Keratinocyte (primary cell): ENCODE measurements around the gene SEMA3C.

Source experiments
- CTCF ChIP-seq, 3 experiments: IDR thresholded peaks in 1 of 3; conservative IDR thresholded peaks in 1 of 3; optimal IDR thresholded peaks in 1 of 3; 2 replicates in 2 of 3; 3 replicates in 1 of 3; pipeline versions ENCODE3 to v1.5.1; 2011; ENCODE audit warnings: low read length in 3 of 3, mild to moderate bottlenecking in 3 of 3, moderate library complexity in 2 of 3, control low read depth in 1 of 3, inconsistent platforms in 1 of 3; ENCODE audit not compliant: insufficient read depth in 2 of 3; ENCODE audit errors: extremely low read depth in 1 of 3
- EZH2 ChIP-seq: IDR thresholded peaks from one replicate; pipeline ENCODE4 v1.6.1; 2012; ENCODE audit warnings: inconsistent platforms, mild to moderate bottlenecking, low read length, moderate library complexity

GRCh38 chr7:80859272-80859970 is 59.4 kb downstream of the SEMA3C start:
- TF ChIP-seq CTCF (optimal IDR thresholded peaks at IDR 0.05 in 1 of 3, IDR thresholded peaks at IDR 0.05 in 1 of 3, conservative IDR thresholded peaks at IDR 0.05 in 1 of 3; ENCODE audit: extremely low read depth in 1 of 3, insufficient read depth in 2 of 3, low read length in 3 of 3), result no peak
- TF ChIP-seq EZH2, result no peak
